ENCODE data around the gene WRAP73. TPM values are rescaled to one million over a fixed set of nuclear protein-coding genes. Genes with fewer than 3 reads are reported as not detected.

Gene WRAP73
- total RNA-seq, 2 experiments from 2014 or later = 22.3 to 22.7 TPM

- Histone ChIP-seq H3K27me3 (ENCODE audit: control insufficient read depth in 1 of 2, insufficient read depth in 2 of 2, low read length in 2 of 2) (no peaks in the 10 kb centered on the region), H3K4me3 (ENCODE audit: low read length) (no peak overlapping the region), H3K27ac (ENCODE audit: low read depth in 1 of 2, low read length in 2 of 2) (no peak overlapping the region), H3K36me3 (ENCODE audit: insufficient read depth, low read length) (peaks cover 38% of the 10 kb centered on the region), H3K9me3 (ENCODE audit: control insufficient read depth in 1 of 2, insufficient read depth in 1 of 2, low read length in 2 of 2) (no peaks in the 10 kb centered on the region), H3K4me1 (ENCODE audit: insufficient read depth, low read length) (peaks cover 9% of the 10 kb centered on the region)
- ChIA-PET CTCF (no interaction called here), POLR2A (no interaction called here)
- ATAC-seq (ENCODE audit: poor library complexity) (no peak), DNase-seq (no peak)
- intact Hi-C loops (cut with DNase I, micrococcal nuclease) = no loop called here
- Mint-ChIP-seq H3K27ac (no peak overlapping the region), H3K27me3 (no peaks in the 10 kb centered on the region), H3K4me1 (ENCODE audit: low read depth) (peaks cover 17% of the 10 kb centered on the region), H3K9me3 (no peaks in the 10 kb centered on the region), H3K36me3 (ENCODE audit: low read depth) (peaks cover 47% of the 10 kb centered on the region), H3K4me3 (no peak overlapping the region)
- TF ChIP-seq CTCF (IDR thresholded peaks at IDR 0.05) = no peak
These were observed 5.6 kb downstream of the WRAP73 start for GRCh38 chr1:3644273-3644672.

- Histone ChIP-seq H3K36me3 (ENCODE audit: insufficient read depth, low read length) (peaks cover 49% of the 10 kb centered on the region), H3K4me3 (ENCODE audit: low read length) (no peak overlapping the region)
These were observed 6.8 kb downstream of the WRAP73 start for GRCh38 chr1:3642919-3643675.

GRCh38 chr1:3641816-3642215 lies 8.1 kb downstream of the WRAP73 start:
- intact Hi-C loops (cut with DNase I, micrococcal nuclease) = no loop called here
- Histone ChIP-seq H3K4me3 (ENCODE audit: low read length) (no peak overlapping the region), H3K9me3 (ENCODE audit: control insufficient read depth in 1 of 2, insufficient read depth in 1 of 2, low read length in 2 of 2) (no peaks in the 10 kb centered on the region), H3K4me1 (ENCODE audit: insufficient read depth, low read length) (no peaks in the 10 kb centered on the region), H3K27me3 (ENCODE audit: control insufficient read depth in 1 of 2, insufficient read depth in 2 of 2, low read length in 2 of 2) (no peaks in the 10 kb centered on the region), H3K36me3 (ENCODE audit: insufficient read depth, low read length) (peaks cover 56% of the 10 kb centered on the region), H3K27ac (ENCODE audit: low read depth in 1 of 2, low read length in 2 of 2) (no peak overlapping the region)
- ChIA-PET POLR2A (no interaction called here), CTCF (no interaction called here)
- ATAC-seq (ENCODE audit: poor library complexity) = no peak
- Mint-ChIP-seq H3K27me3 (no peaks in the 10 kb centered on the region), H3K4me3 (no peak overlapping the region), H3K27ac (no peak overlapping the region), H3K4me1 (ENCODE audit: low read depth) (no peaks in the 10 kb centered on the region), H3K36me3 (ENCODE audit: low read depth) (peaks cover 58% of the 10 kb centered on the region), H3K9me3 (no peaks in the 10 kb centered on the region)
- no peak for DNase-seq
- TF ChIP-seq CTCF (IDR thresholded peaks at IDR 0.05) = no peak

More at GRCh38 chr1:3642919-3643675, 6.8 kb downstream of the WRAP73 start:
- H3K9me3 Mint-ChIP-seq = no peaks in the 10 kb centered on the region
- ATAC-seq (ENCODE audit: poor library complexity) (no peak), DNase-seq (no peak)
- no peaks in the 10 kb centered on the region for H3K27me3 Mint-ChIP-seq
- TF ChIP-seq CTCF (IDR thresholded peaks at IDR 0.05) = no peak
- no peak overlapping the region for H3K27ac Mint-ChIP-seq
- H3K36me3 Mint-ChIP-seq (ENCODE audit: low read depth) = peaks cover 52% of the 10 kb centered on the region
- Histone ChIP-seq H3K27ac (ENCODE audit: low read depth in 1 of 2, low read length in 2 of 2) (no peak overlapping the region), H3K9me3 (ENCODE audit: control insufficient read depth in 1 of 2, insufficient read depth in 1 of 2, low read length in 2 of 2) (no peaks in the 10 kb centered on the region), H3K27me3 (ENCODE audit: control insufficient read depth in 1 of 2, insufficient read depth in 2 of 2, low read length in 2 of 2) (no peaks in the 10 kb centered on the region), H3K4me1 (ENCODE audit: insufficient read depth, low read length) (no peaks in the 10 kb centered on the region)
- ChIA-PET POLR2A (no interaction called here), CTCF (no interaction called here)
- H3K4me1 Mint-ChIP-seq (ENCODE audit: low read depth) = peaks cover 6% of the 10 kb centered on the region
- intact Hi-C loops (cut with DNase I, micrococcal nuclease) = no loop called here
- H3K4me3 Mint-ChIP-seq = no peak overlapping the region
